Activated CD4-positive, alpha-beta T cell treated with anti-CD3 and anti-CD28 coated beads for 36 hours (primary cell): ENCODE data around the gene ENO2. TPM values are rescaled to one million over a fixed set of nuclear protein-coding genes. Genes with fewer than 3 reads are reported as not detected.
"Not testable (repeated sequence)": the region's sequence is repeated elsewhere in the genome, so short reads cannot be mapped to it uniquely, and the experiment has no call there.

ENCODE experiments used
- ATAC-seq: fragments of 200-7000 bp; cut with Tn5 transposase; one replicate; pipeline ENCODE4 v1.10.0; 2021; ENCODE audit warnings: mild to moderate bottlenecking, moderate library complexity
- CTCF ChIA-PET: fragments of 350-600 bp; sonication (Branson Sonifier 250); formaldehyde crosslinking; loops from one replicate; lab custom pipeline; 2021; ENCODE audit warnings: antibody characterized with exemption; lab: Charles Lee
- POLR2A ChIA-PET: fragments of 350-600 bp; sonication (Branson Sonifier 250); formaldehyde crosslinking; loops from one replicate; lab custom pipeline; 2021; ENCODE audit warnings: antibody characterized with exemption, inconsistent platforms; lab: Charles Lee
- DNase-seq: peaks from one replicate; pipeline ENCODE4 v3.0.0-alpha.2; 2020
- H3K27ac Mint-ChIP-seq: one replicate; pipeline ENCODE4 v1.8.0; 2021; ENCODE audit warnings: mixed read lengths
- H3K27me3 Mint-ChIP-seq: one replicate; pipeline ENCODE4 v1.8.0; 2021; ENCODE audit warnings: mixed read lengths
- H3K36me3 Mint-ChIP-seq: one replicate; pipeline ENCODE4 v1.8.0; 2021; ENCODE audit warnings: low read depth, mixed read lengths
- H3K4me1 Mint-ChIP-seq: one replicate; pipeline ENCODE4 v1.8.0; 2021; ENCODE audit warnings: mixed read lengths
- H3K4me3 Mint-ChIP-seq: one replicate; pipeline ENCODE4 v1.8.0; 2021; ENCODE audit warnings: mild to moderate bottlenecking, moderate library complexity, mixed read lengths
- H3K9me3 Mint-ChIP-seq: one replicate; pipeline ENCODE4 v1.8.0; 2021; ENCODE audit warnings: low read depth, mixed read lengths
- intact Hi-C, 2 experiments: fragments of 100-400 bp; cut with DNase I in 1 of 2; cut with micrococcal nuclease in 1 of 2; formaldehyde crosslinking; loops; one replicate each; pipeline versions ENCODE4 v1.14.2 to v1.15.1; 2022 to 2024; cut with DNase I, micrococcal nuclease
- total RNA-seq, 2 experiments: library from RNA; stranded (reverse); gene quantifications; one replicate each; pipeline ENCODE4 v1.2.3, GENCODE V29; 2021

ENO2 gene
- 100 to 1,000 TPM; 301 to 317 TPM for total RNA-seq

DNA sequence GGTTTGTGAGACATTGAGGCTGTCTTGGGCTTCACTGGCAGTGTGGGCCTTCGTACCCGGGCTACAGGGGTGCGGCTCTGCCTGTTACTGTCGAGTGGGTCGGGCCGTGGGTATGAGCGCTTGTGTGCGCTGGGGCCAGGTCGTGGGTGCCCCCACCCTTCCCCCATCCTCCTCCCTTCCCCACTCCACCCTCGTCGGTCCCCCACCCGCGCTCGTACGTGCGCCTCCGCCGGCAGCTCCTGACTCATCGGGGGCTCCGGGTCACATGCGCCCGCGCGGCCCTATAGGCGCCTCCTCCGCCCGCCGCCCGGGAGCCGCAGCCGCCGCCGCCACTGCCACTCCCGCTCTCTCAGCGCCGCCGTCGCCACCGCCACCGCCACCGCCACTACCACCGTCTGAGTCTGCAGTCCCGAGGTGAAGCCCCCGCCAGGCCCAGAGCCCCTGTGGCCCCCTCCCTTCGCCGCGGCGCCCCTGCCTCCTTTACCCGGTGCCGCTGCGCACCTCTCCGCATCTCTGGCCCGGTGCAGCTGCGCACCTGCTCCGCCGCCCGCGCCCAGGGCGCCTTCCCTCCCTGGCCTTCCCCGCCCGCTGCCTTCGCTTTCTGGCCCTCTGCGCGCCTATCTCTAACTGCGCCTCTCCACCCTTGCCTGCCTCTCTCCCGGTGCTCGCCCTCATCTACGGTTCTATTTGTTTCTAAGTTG lies at the start of gene ENO2:
Gene ENO2, plus strand, starts transcription at position 335 of the 701 bp plus-strand sequence. CDS start 1,253 bp downstream, outside the sequence.
- peaks cover 33% of the 10 kb centered on the region for H3K36me3 Mint-ChIP-seq
- no peaks in the 10 kb centered on the region for H3K9me3 Mint-ChIP-seq
- peaks cover 35% of the 10 kb centered on the region for H3K4me1 Mint-ChIP-seq
- intact Hi-C loops = loop anchor here (1.0 to 2.0 kb wide), 6 partner anchors 14 to 104 kb away; partner anchors contain the start of genes SPSB2 (in 2 of the 2) and LPCAT3 (in 1 of the 2)
- ATAC-seq (peak; percentile 92), DNase-seq (peak; percentile 92)
- peak within 1 kb of the TSS; percentile 80 for H3K27ac Mint-ChIP-seq
- ChIA-PET CTCF (interaction anchor here (0.6 to 1.3 kb wide), 6 partner anchors 8 to 1035 kb away, joined by 3 to 6 read pairs (median 3); no protein-coding TSS in a partner anchor), POLR2A (interaction anchor here (0.6 to 1.8 kb wide), 4 partner anchors 23 to 395 kb away, joined by 3 to 8 read pairs (median 3); partner anchors contain the start of genes C12orf57 and RNU7-1)
- H3K27me3 Mint-ChIP-seq = no peaks in the 10 kb centered on the region
- H3K4me3 Mint-ChIP-seq = peak within 1 kb of the TSS; percentile 98

DNA sequence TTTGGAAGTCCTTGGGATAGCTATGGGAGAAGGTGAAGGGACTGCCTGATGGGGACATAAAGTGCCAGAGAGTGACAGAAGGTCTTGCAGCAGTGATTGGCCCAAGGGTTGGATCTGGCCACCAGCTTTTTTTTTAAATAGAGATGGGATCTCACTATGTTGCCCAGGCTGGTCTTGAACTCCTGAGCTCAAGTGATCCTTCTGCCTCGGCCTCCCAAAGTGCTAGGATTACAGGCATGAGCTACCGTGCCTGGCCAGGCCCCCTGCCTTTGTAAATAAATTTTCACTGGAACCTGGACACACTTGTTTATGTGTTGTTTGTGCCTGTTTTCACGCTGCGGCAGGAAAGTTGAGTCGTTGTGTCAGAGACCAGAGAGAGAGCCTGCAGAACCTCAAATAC lies 49.1 kb upstream of the ENO2 start:
- H3K27ac Mint-ChIP-seq, H3K9me3 Mint-ChIP-seq, H3K4me3 Mint-ChIP-seq, DNase-seq, ATAC-seq, H3K27me3 Mint-ChIP-seq: not testable (repeated sequence)
- CTCF ChIA-PET = interaction anchor here (0.9 to 1.3 kb wide), 2 partner anchors 19 to 295 kb away, joined by 3 read pairs; no protein-coding TSS in a partner anchor
- intact Hi-C loops = loop anchor here in 1 of 2 experiments (5.0 kb wide), 1 partner anchor 37 kb away; the partner anchor contains the start of gene LRRC23
- POLR2A ChIA-PET = interaction anchor here (6.8 kb wide), 1 partner anchor 13 kb away, joined by 65 read pairs; the partner anchor contains the start of genes CDCA3 and USP5
- Mint-ChIP-seq H3K36me3 (peaks cover 70% of the 10 kb centered on the region), H3K4me1 (peaks cover 27% of the 10 kb centered on the region)

DNA sequence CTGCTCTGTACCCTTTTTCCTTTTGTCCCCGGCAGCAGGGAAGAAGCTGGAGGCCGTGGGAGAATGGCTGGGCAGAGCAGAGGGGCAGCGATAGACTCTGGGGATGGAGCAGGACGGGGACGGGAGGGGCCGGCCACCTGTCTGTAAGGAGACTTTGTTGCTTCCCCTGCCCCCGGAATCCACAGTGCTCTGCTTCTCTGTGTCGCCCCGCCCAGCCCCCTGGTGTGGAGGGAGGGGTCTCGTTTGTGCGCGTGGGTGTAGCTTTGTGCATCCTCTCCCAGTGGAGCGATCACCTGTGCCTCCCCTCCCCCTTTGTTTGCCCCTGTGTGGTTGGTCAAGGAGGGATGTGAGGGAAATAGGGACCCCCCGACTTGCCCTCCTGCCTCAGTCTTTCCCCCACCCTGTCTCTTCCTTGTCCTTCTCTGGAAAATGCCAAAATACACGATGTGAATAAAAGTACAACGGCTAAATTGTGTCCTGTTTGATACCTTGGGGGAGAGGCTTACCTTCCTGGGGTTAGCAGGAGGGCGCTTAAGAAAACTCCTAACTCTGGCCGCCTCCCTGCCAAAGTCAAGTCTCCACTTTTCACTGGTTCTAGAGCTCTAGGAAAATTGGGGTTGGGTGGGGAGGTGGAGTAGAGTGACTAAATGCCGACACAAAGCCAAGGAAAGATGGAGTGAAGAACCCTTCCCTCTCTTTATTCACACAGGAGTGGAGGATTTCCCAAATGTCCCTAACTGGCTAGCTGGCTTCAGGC lies 48.0 kb upstream of the ENO2 start:
- peaks cover 37% of the 10 kb centered on the region for H3K4me1 Mint-ChIP-seq

DNA sequence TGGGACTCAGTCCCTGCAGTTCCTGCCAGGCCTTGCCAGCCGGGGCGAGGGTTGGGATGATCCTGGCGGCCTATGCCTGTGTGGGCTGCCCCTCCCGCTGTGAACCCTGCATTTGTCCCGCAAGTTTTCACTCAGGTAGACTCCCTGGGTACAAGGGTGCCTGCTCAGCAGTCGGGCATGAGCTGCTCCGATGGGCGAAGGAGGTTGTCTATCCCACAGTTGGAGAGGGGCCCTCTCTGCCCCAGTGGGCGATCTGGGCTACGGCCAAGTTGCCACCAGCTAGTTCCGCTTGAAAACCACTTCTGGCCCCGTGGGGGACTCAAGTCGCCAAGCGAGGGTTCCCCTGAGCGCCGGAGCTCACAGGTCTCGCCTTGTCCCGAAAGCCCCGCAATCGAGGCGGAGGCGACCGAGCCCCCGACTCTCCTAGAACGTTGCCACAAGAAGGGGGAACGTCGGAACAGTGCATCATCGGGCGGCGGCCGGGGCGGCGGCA lies 47.4 kb upstream of the ENO2 start:
- ChIA-PET POLR2A (interaction anchor here (0.5 to 6.8 kb wide), 6 partner anchors 10 to 306 kb away, joined by 3 to 65 read pairs (median 4); partner anchors contain the start of genes C12orf57, CDCA3, LRRC23 and RNU7-1), CTCF (interaction anchor here (0.6 to 2.5 kb wide), 6 partner anchors 14 to 183 kb away, joined by 3 to 22 read pairs (median 3); partner anchors contain the start of genes CDCA3 and USP5)
- intact Hi-C loops = loop anchor here (1.0 to 5.0 kb wide), 4 partner anchors 14 to 151 kb away; partner anchors contain the start of genes LPCAT3 (in 1 of the 2), LRRC23 (in 1 of the 2) and USP5 (in 1 of the 2)
- Mint-ChIP-seq H3K27ac (peak overlapping the region; percentile 79), H3K27me3 (no peaks in the 10 kb centered on the region), H3K4me3 (peak overlapping the region; percentile 93), H3K36me3 (peaks cover 71% of the 10 kb centered on the region), H3K4me1 (peaks cover 43% of the 10 kb centered on the region), H3K9me3 (no peaks in the 10 kb centered on the region)
- ATAC-seq = peak; percentile 2
- DNase-seq = no peak

More for the DNA sequence above, 48.0 kb upstream of the ENO2 start:
- peak overlapping the region; percentile 93 for H3K4me3 Mint-ChIP-seq
- H3K27ac Mint-ChIP-seq = peak overlapping the region; percentile 0
- H3K36me3 Mint-ChIP-seq = peaks cover 70% of the 10 kb centered on the region
- ATAC-seq (no peak), DNase-seq (peak; percentile 27)
- CTCF ChIA-PET = interaction anchor here (0.7 to 2.5 kb wide), 4 partner anchors 14 to 42 kb away, joined by 3 to 22 read pairs (median 4); partner anchors contain the start of genes CDCA3 and USP5
- intact Hi-C loops = loop anchor here in 1 of 2 experiments (5.0 kb wide), 1 partner anchor 36 kb away; the partner anchor contains the start of gene LRRC23
- H3K9me3 Mint-ChIP-seq = no peaks in the 10 kb centered on the region
- POLR2A ChIA-PET = interaction anchor here (0.7 to 6.8 kb wide), 3 partner anchors 9 to 78 kb away, joined by 4 to 65 read pairs (median 27); partner anchors contain the start of genes C12orf57, CDCA3, RNU7-1 and USP5
- no peaks in the 10 kb centered on the region for H3K27me3 Mint-ChIP-seq

DNA sequence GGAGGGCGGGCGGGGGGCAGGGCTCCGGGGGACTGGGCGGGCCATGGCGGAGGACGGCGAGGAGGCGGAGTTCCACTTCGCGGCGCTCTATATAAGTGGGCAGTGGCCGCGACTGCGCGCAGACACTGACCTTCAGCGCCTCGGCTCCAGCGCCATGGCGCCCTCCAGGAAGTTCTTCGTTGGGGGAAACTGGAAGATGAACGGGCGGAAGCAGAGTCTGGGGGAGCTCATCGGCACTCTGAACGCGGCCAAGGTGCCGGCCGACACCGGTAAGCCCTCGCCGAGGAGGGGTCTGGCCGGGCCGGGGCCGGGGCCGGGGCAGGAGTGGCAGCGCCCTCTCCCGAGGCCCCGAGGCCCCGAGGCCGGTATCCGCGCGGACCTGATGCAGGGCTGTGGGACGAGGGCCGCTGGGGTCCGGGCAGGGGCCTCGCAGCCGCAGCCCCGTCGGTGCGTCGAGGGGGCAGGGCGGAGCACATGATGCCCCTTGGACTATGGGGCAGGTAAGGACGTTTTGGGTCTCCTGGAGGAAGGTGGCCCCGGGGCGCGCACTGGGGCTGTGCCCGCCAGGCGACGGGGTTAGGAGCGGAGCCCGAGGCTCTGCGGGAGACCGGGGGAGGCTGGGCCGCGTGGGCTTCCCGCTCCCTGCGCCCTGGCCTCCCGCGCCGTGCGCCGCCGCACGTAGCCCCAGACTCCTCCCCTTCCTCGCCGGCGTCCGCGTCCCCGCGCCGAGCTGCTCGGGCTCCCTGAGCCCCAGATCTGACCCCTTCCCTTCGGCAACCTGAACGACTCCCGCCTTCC lies 46.8 kb upstream of the ENO2 start, which contains the start of gene TPI1:
Gene TPI1, plus strand, starts transcription at position 119 of the 798 bp plus-strand sequence. Its CDS starts 36 bp downstream, at position 155.
- Mint-ChIP-seq H3K27me3 (no peaks in the 10 kb centered on the region), H3K4me3 (peak within 1 kb of the TSS; percentile 93), H3K4me1 (peaks cover 47% of the 10 kb centered on the region), H3K36me3 (peaks cover 73% of the 10 kb centered on the region), H3K9me3 (no peaks in the 10 kb centered on the region), H3K27ac (peak within 1 kb of the TSS; percentile 95)
- peak; percentile 91 for DNase-seq
- intact Hi-C loops = loop anchor here (1.0 to 5.0 kb wide), 4 partner anchors 14 to 151 kb away; partner anchors contain the start of genes LPCAT3 (in 1 of the 2), LRRC23 (in 1 of the 2) and USP5 (in 1 of the 2)
- peak; percentile 68 for ATAC-seq
- CTCF ChIA-PET = interaction anchor here (0.6 to 2.5 kb wide), 9 partner anchors 11 to 183 kb away, joined by 3 to 22 read pairs (median 3); partner anchors contain the start of genes CDCA3, MLF2 and USP5
- POLR2A ChIA-PET = interaction anchor here (0.5 to 6.8 kb wide), 7 partner anchors 11 to 333 kb away, joined by 3 to 65 read pairs (median 4); partner anchors contain the start of genes C12orf57, CDCA3, GAPDH and LRRC23

DNA sequence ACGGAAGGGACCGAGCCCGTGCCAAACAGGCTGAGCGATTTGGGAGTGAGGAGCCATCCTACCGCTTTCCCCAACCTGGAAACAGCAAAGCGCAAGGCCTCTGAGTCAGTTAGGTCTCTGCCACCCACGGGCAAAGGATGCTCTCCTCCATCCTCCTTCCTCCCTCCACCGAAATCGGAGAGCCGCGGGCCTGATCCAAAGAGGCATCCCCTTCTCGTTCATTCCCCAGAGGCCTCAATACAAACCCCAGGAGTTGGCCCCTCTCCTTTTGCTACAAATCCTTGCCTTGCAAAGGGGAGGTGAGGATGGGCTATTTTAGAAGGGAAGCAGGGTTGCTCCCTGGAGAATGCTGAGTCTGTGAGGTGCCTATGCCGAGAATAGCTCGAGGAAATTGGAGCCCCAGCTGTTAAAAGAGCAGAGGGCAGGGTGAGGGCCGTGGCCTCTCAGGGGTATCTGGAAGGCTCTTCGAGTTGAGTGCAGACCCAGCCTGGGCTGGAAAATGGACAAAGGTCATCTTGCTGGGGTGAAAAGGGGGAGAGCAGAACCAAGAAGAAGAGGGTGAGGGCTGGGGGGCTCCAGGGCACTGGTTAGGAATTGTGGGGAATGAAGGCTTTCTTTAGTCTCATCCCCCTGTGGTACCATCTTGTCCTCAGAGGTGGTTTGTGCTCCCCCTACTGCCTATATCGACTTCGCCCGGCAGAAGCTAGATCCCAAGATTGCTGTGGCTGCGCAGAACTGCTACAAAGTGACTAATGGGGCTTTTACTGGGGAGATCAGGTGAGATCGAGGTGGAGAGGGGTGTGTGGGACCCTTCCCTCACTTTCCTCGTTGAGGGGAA lies 46.0 kb upstream of the ENO2 start:
- peaks cover 47% of the 10 kb centered on the region for H3K4me1 Mint-ChIP-seq

DNA sequence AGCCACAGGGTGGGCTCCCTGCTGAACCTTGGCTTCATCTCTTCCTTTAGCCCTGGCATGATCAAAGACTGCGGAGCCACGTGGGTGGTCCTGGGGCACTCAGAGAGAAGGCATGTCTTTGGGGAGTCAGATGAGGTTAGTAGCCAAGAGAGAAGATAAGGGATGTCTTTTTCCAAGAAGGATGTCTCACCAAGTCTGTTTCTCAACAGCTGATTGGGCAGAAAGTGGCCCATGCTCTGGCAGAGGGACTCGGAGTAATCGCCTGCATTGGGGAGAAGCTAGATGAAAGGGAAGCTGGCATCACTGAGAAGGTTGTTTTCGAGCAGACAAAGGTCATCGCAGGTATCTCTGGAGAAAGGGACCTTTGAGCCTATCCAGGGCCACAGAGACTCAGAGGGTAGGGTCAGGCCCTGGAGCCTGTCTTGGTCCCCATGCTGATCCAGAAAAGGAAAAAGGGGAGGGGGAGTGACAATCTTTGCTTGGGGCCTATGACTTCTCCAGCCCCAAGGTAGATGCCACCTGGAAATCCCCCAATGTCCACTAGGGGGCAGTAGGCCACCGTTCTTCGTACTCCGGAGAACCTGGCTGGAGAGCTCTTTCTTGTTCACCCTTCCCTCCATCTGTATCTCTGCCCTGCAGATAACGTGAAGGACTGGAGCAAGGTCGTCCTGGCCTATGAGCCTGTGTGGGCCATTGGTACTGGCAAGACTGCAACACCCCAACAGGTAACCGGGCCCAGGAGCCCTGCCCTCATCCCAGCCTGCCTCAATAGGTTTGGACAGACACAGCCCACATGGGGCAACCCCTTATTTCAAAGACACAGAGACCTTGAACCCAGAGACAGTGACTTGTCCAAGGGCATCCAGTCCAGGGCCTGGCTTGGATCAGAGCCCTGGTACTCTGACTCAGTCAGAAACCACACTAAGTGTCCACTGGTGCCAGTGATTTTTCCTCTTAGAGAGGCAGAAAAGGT lies 45.0 kb upstream of the ENO2 start:
- Mint-ChIP-seq H3K27ac (peak overlapping the region; percentile 92), H3K9me3 (no peaks in the 10 kb centered on the region), H3K27me3 (no peaks in the 10 kb centered on the region), H3K4me1 (peaks cover 52% of the 10 kb centered on the region), H3K4me3 (peak overlapping the region; percentile 93), H3K36me3 (peaks cover 70% of the 10 kb centered on the region)
- ATAC-seq = peak; percentile 6
- ChIA-PET POLR2A (interaction anchor here (0.5 to 6.8 kb wide), 8 partner anchors 17 to 335 kb away, joined by 3 to 65 read pairs (median 4); partner anchors contain the start of genes C12orf57, CDCA3, GAPDH and RNU7-1), CTCF (interaction anchor here (0.6 to 2.4 kb wide), 25 partner anchors 9 to 243 kb away, joined by 3 to 11 read pairs (median 5); partner anchors contain the start of genes C12orf57, C1RL, CD4 and CDCA3)
- intact Hi-C loops = loop anchor here (1.0 to 5.0 kb wide), 4 partner anchors 33 to 96 kb away; partner anchors contain the start of gene LRRC23 (in 1 of the 2)
- peak; percentile 91 for DNase-seq

More for the DNA sequence above, 46.0 kb upstream of the ENO2 start:
- H3K27ac Mint-ChIP-seq = peak overlapping the region; percentile 92
- ChIA-PET CTCF (interaction anchor here (0.6 to 2.5 kb wide), 14 partner anchors 10 to 244 kb away, joined by 3 to 22 read pairs (median 6); partner anchors contain the start of genes C1RL, CDCA3, MLF2 and USP5), POLR2A (interaction anchor here (1.0 to 6.8 kb wide), 5 partner anchors 16 to 248 kb away, joined by 3 to 65 read pairs (median 4); partner anchors contain the start of genes C12orf57, CDCA3, RNU7-1 and USP5)
- H3K4me3 Mint-ChIP-seq = peak overlapping the region; percentile 93
- no peaks in the 10 kb centered on the region for H3K9me3 Mint-ChIP-seq
- H3K27me3 Mint-ChIP-seq = no peaks in the 10 kb centered on the region
- H3K36me3 Mint-ChIP-seq = peaks cover 71% of the 10 kb centered on the region
- peak; percentile 33 for DNase-seq
- peak; percentile 0 for ATAC-seq
- intact Hi-C loops = loop anchor here (1.0 to 5.0 kb wide), 2 partner anchors 34 to 97 kb away; partner anchors contain the start of gene LRRC23 (in 1 of the 2)
